ENCODE data around the gene PAGE5.

DNA sequence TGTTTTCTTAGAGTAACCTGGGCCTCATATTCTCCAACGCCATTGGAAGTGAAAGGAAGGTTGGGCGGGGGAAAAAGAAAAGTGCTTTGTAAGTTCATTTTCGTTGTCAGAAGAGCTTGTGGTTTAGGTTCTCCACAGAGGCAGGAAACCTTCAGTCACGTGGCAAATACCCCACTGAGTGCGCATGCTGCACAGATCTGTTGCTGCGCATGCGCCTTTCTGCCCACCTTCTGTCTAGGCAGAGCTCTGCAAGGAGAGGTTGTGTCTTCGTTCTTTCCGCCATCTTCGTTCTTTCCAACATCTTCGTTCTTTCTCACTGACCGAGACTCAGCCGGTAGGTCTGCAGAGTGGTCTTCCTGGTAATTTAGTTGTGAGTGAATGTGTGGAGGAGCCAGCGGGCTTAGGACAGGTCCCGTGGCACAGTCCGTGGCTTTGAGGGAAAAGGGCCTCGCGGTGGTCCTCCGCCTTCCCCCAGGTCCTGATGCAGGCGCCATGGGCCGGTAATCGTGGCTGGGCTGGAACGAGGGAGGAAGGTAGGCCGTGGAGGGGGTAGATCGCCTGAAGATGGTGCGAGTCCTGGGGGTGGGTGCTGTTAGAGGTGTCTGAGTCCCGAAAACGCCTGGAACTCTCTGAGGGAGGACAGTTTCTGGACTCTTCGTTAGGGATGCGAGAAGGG is at the start of gene PAGE5:
- TF ChIP-seq, protein P1, sequence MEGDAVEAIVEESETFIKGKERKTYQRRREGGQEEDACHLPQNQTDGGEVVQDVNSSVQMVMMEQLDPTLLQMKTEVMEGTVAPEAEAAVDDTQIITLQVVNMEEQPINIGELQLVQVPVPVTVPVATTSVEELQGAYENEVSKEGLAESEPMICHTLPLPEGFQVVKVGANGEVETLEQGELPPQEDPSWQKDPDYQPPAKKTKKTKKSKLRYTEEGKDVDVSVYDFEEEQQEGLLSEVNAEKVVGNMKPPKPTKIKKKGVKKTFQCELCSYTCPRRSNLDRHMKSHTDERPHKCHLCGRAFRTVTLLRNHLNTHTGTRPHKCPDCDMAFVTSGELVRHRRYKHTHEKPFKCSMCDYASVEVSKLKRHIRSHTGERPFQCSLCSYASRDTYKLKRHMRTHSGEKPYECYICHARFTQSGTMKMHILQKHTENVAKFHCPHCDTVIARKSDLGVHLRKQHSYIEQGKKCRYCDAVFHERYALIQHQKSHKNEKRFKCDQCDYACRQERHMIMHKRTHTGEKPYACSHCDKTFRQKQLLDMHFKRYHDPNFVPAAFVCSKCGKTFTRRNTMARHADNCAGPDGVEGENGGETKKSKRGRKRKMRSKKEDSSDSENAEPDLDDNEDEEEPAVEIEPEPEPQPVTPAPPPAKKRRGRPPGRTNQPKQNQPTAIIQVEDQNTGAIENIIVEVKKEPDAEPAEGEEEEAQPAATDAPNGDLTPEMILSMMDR (IDR thresholded peaks at IDR 0.05 in 4 of 5, conservative IDR thresholded peaks at IDR 0.05 in 1 of 5), result no peak
- no peak for TF ChIP-seq POLR2A (IDR thresholded peaks at IDR 0.05)
